ENCODE data around the gene IL1RN. TPM values are rescaled to one million over a fixed set of nuclear protein-coding genes. Genes with fewer than 3 reads are reported as not detected.

IL1RN gene
- total and polyA plus RNA-seq, 2 of the 13 experiments (the other 11 are each of a cell fraction or from before 2014, with no cell fraction given), result 21.2 to 101 TPM

DNA sequence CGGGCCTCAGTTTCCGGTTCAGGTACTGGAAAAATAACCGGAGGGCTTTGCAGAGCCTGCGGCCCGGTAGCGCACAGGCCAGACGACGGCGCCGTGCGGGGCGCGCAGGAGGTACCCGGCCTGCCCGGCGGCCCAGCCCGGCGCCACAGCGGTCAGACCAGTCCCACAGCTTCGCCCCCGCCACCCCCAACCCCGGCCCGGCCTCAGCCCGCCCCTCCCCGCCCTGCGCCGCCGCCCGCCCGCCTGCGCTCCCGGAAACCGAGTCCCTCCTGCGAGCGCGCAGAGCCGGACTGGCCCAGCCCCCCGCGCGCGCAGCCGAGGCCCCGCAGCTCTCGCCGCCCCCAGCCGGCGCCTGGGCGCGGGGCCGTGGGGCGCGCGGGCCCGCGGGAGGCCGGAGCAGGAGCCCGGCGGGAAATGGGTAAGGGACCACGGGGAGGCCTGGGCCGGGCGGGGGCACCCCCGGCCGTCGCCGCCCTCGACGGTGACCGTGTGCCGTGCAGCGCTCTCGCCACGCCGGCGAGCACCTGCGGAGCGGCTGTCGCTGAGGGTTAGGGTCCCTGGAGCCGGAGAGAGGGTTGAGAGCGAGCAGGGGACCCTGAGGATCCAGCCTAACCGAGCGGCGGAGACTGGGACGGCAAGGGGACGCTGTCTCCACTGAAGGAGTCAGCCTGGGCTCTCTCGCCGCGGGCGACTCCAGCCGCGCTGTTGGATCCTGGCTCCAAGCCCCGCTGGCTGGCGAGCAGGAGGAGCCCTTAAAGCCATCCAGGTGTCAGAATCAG is 29.9 kb downstream of the IL1RN start (continued):
- no peak for TF ChIP-seq SETDB1 (CRISPR knock-in tag; IDR thresholded peaks at IDR 0.05; ENCODE audit: borderline replicate concordance)
- TF ChIP-seq, protein P1, sequence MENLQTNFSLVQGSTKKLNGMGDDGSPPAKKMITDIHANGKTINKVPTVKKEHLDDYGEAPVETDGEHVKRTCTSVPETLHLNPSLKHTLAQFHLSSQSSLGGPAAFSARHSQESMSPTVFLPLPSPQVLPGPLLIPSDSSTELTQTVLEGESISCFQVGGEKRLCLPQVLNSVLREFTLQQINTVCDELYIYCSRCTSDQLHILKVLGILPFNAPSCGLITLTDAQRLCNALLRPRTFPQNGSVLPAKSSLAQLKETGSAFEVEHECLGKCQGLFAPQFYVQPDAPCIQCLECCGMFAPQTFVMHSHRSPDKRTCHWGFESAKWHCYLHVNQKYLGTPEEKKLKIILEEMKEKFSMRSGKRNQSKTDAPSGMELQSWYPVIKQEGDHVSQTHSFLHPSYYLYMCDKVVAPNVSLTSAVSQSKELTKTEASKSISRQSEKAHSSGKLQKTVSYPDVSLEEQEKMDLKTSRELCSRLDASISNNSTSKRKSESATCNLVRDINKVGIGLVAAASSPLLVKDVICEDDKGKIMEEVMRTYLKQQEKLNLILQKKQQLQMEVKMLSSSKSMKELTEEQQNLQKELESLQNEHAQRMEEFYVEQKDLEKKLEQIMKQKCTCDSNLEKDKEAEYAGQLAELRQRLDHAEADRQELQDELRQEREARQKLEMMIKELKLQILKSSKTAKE (CRISPR knock-in tag; IDR thresholded peaks at IDR 0.05; ENCODE audit: borderline replicate concordance), result no peak
- peak; percentile 73 for TF ChIP-seq RBFOX2 (IDR thresholded peaks at IDR 0.05; ENCODE audit: low read depth, low read length)
- TF ChIP-seq HCFC1 (IDR thresholded peaks at IDR 0.05; ENCODE audit: low read depth, low read length), result no peak
- no peak for TF ChIP-seq ZNF367 (CRISPR knock-in tag; IDR thresholded peaks at IDR 0.05; ENCODE audit: borderline replicate concordance)
- no peak for TF ChIP-seq FIP1L1 (IDR thresholded peaks at IDR 0.05; ENCODE audit: borderline replicate concordance, insufficient read depth, low read depth, low read length)
- TF ChIP-seq, protein P2, sequence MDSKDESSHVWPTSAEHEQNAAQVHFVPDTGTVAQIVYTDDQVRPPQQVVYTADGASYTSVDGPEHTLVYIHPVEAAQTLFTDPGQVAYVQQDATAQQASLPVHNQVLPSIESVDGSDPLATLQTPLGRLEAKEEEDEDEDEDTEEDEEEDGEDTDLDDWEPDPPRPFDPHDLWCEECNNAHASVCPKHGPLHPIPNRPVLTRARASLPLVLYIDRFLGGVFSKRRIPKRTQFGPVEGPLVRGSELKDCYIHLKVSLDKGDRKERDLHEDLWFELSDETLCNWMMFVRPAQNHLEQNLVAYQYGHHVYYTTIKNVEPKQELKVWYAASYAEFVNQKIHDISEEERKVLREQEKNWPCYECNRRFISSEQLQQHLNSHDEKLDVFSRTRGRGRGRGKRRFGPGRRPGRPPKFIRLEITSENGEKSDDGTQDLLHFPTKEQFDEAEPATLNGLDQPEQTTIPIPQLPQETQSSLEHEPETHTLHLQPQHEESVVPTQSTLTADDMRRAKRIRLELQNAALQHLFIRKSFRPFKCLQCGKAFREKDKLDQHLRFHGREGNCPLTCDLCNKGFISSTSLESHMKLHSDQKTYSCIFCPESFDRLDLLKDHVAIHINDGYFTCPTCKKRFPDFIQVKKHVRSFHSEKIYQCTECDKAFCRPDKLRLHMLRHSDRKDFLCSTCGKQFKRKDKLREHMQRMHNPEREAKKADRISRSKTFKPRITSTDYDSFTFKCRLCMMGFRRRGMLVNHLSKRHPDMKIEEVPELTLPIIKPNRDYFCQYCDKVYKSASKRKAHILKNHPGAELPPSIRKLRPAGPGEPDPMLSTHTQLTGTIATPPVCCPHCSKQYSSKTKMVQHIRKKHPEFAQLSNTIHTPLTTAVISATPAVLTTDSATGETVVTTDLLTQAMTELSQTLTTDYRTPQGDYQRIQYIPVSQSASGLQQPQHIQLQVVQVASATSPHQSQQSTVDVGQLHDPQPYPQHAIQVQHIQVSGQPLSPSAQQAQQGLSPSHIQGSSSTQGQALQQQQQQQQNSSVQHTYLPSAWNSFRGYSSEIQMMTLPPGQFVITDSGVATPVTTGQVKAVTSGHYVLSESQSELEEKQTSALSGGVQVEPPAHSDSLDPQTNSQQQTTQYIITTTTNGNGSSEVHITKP (CRISPR knock-in tag; IDR thresholded peaks at IDR 0.05; ENCODE audit: low read depth), result no peak
- TF ChIP-seq KDM1A (CRISPR knock-in tag; IDR thresholded peaks at IDR 0.05), result no peak
- TF ChIP-seq, protein P3, sequence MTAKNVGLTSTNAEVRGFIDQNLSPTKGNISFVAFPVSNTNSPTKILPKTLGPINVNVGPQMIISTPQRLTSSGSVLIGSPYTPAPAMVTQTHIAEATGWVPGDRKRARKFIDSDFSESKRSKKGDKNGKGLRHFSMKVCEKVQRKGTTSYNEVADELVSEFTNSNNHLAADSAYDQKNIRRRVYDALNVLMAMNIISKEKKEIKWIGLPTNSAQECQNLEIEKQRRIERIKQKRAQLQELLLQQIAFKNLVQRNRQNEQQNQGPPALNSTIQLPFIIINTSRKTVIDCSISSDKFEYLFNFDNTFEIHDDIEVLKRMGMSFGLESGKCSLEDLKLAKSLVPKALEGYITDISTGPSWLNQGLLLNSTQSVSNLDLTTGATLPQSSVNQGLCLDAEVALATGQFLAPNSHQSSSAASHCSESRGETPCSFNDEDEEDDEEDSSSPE (CRISPR knock-in tag; IDR thresholded peaks at IDR 0.05), result no peak
- TF ChIP-seq ZNF670 (CRISPR knock-in tag; IDR thresholded peaks at IDR 0.05; ENCODE audit: borderline replicate concordance), result no peak; the same call in 1 of the 2 replicates
- no peak for TF ChIP-seq ZNF17 (CRISPR knock-in tag; IDR thresholded peaks at IDR 0.05)
- no peak for TF ChIP-seq REXO4 (CRISPR knock-in tag; IDR thresholded peaks at IDR 0.05; ENCODE audit: borderline replicate concordance)
- no peak for TF ChIP-seq ZNF878 (CRISPR knock-in tag; IDR thresholded peaks at IDR 0.05)
- TF ChIP-seq TBL1XR1 (IDR thresholded peaks at IDR 0.05; ENCODE audit: borderline replicate concordance, low read length, partially characterized antibody), result no peak
- TF ChIP-seq RORA (CRISPR knock-in tag; IDR thresholded peaks at IDR 0.05), result no peak
- peak; percentile 46; the same call in 1 of the 2 replicates for TF ChIP-seq BRD4 (CRISPR knock-in tag; IDR thresholded peaks at IDR 0.05)
- TF ChIP-seq SRY (CRISPR knock-in tag; IDR thresholded peaks at IDR 0.05), result peak; percentile 46; the same call in 1 of the 2 replicates
- TF ChIP-seq HDAC6 (IDR thresholded peaks at IDR 0.05; ENCODE audit: low read depth, low read length), result no peak
- TF ChIP-seq, protein P4, sequence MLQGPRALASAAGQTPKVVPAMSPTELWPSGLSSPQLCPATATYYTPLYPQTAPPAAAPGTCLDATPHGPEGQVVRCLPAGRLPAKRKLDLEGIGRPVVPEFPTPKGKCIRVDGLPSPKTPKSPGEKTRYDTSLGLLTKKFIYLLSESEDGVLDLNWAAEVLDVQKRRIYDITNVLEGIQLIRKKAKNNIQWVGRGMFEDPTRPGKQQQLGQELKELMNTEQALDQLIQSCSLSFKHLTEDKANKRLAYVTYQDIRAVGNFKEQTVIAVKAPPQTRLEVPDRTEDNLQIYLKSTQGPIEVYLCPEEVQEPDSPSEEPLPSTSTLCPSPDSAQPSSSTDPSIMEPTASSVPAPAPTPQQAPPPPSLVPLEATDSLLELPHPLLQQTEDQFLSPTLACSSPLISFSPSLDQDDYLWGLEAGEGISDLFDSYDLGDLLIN (CRISPR knock-in tag; IDR thresholded peaks at IDR 0.05; ENCODE audit: borderline replicate concordance), result no peak
- TF ChIP-seq ZNF713 (CRISPR knock-in tag; IDR thresholded peaks at IDR 0.05), result no peak
- no peak for TF ChIP-seq ZSCAN29 (CRISPR knock-in tag; conservative IDR thresholded peaks at IDR 0.05)
- TF ChIP-seq ARID2 (CRISPR knock-in tag; IDR thresholded peaks at IDR 0.05; ENCODE audit: borderline replicate concordance), result no peak
